Suprapubic skin (tissue), 4 donors: ENCODE measurements around the gene ALDH3B1. TPM values are rescaled to one million over a fixed set of nuclear protein-coding genes. Genes with fewer than 3 reads are reported as not detected.
"Not testable (repeated sequence)": the region's sequence is repeated elsewhere in the genome, so short reads cannot be mapped to it uniquely, and the experiment has no call there.

Source experiments
- DNase-seq, 2 donors: peaks; one replicate each; pipeline ENCODE4 v3.0.0-alpha.2; 2019; ENCODE audit warnings: low spot score in 2 of 2
- H3K27ac ChIP-seq: fragments of 200-600 bp; sonication (generic); one replicate; pipeline ENCODE4 v1.5.1; 2019
- H3K27me3 ChIP-seq: fragments of 200-600 bp; sonication (generic); one replicate; pipeline ENCODE4 v1.5.1; 2019
- H3K36me3 ChIP-seq: fragments of 200-600 bp; sonication (generic); one replicate; pipeline ENCODE4 v1.5.1; 2019
- H3K4me1 ChIP-seq: fragments of 200-600 bp; sonication (generic); one replicate; pipeline ENCODE4 v1.5.1; 2019
- H3K4me3 ChIP-seq: fragments of 200-600 bp; sonication (generic); one replicate; pipeline ENCODE4 v1.5.1; 2019; ENCODE audit warnings: mild to moderate bottlenecking
- H3K9me3 ChIP-seq: fragments of 200-600 bp; sonication (generic); one replicate; pipeline ENCODE4 v1.5.1; 2019
- EP300 ChIP-seq: sonication (generic); formaldehyde crosslinking; IDR thresholded peaks from one replicate; pipeline ENCODE4 v1.6.1; 2017; ENCODE audit warnings: antibody characterized with exemption
- POLR2A ChIP-seq, 2 donors: fragments of 450-650 bp; IDR thresholded peaks; one replicate each; pipeline ENCODE4 v1.6.1; 2017; ENCODE audit warnings: antibody characterized with exemption in 2 of 2, mild to moderate bottlenecking in 2 of 2, moderate library complexity in 2 of 2
- POLR2AphosphoS5 ChIP-seq, 3 donors: sonication (generic); formaldehyde crosslinking; IDR thresholded peaks; one replicate each; pipeline ENCODE4 v1.6.1; 2017; ENCODE audit warnings: antibody characterized with exemption in 3 of 3
- WGBS: methylation state at CpG from one replicate; pipeline ENCODE4 v1.1.5; 2018; 5-methylcytosine and 5-hydroxymethylcytosine counted together
- total RNA-seq, 4 donors: library from RNA; depleted of rRNA; stranded (reverse); fragments of >200 nt; gene quantifications; one replicate each; pipeline ENCODE4 v1.1.0, GENCODE V29; 2016
- TF ChIP-seq, protein P1 (sequence below), 2 donors: fragments of 200-600 bp in 1 of 2; fragments of 450-650 bp in 1 of 2; sonication (generic) in 1 of 2; IDR thresholded peaks; one replicate each; pipeline ENCODE4 v1.5.1; 2016 to 2019; ENCODE audit warnings: antibody characterized with exemption in 2 of 2, mild to moderate bottlenecking in 1 of 2, moderate library complexity in 1 of 2

The ALDH3B1 gene
- total RNA-seq, 4 donors from 2014 or later: 3.2 to 6.4 (median 5.9) TPM

DNA sequence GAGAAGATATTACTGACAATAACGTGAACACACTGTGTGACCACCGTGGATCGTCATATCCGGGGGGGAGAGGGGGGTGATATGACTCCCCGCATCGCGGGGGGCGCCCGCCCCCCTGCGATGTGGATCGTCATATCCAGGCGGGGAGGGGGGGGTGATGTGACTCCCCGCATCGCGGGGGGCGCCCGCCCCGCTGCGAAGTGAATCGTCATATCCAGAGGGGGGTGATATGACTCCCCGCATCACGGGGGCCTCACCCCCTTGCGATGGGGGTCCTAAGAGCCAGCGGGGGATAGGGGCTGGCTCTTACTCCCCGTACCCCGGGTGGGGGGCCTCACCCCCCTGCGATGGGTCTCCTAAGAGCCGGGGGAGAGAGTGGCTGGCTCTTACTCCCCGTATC, 26.2 kb upstream of the ALDH3B1 start:
- H3K9me3 ChIP-seq: no peaks in the 10 kb centered on the region
- no peak overlapping the region for H3K4me3 ChIP-seq
- no peaks in the 10 kb centered on the region for H3K36me3 ChIP-seq
- WGBS: 84% methylated on average over 22 of the region's 29 CpGs
- TF ChIP-seq, protein P1, sequence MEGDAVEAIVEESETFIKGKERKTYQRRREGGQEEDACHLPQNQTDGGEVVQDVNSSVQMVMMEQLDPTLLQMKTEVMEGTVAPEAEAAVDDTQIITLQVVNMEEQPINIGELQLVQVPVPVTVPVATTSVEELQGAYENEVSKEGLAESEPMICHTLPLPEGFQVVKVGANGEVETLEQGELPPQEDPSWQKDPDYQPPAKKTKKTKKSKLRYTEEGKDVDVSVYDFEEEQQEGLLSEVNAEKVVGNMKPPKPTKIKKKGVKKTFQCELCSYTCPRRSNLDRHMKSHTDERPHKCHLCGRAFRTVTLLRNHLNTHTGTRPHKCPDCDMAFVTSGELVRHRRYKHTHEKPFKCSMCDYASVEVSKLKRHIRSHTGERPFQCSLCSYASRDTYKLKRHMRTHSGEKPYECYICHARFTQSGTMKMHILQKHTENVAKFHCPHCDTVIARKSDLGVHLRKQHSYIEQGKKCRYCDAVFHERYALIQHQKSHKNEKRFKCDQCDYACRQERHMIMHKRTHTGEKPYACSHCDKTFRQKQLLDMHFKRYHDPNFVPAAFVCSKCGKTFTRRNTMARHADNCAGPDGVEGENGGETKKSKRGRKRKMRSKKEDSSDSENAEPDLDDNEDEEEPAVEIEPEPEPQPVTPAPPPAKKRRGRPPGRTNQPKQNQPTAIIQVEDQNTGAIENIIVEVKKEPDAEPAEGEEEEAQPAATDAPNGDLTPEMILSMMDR (IDR thresholded peaks at IDR 0.05): no peak
- no peak for TF ChIP-seq POLR2A (IDR thresholded peaks at IDR 0.05)
- TF ChIP-seq POLR2AphosphoS5 (IDR thresholded peaks at IDR 0.05): no peak
- TF ChIP-seq EP300: no peak
- DNase-seq: peak in 1 of 2 donors; percentile 16
- H3K27me3 ChIP-seq: no peaks in the 10 kb centered on the region
- peaks cover 2% of the 10 kb centered on the region for H3K4me1 ChIP-seq
- H3K27ac ChIP-seq: no peak overlapping the region

DNA sequence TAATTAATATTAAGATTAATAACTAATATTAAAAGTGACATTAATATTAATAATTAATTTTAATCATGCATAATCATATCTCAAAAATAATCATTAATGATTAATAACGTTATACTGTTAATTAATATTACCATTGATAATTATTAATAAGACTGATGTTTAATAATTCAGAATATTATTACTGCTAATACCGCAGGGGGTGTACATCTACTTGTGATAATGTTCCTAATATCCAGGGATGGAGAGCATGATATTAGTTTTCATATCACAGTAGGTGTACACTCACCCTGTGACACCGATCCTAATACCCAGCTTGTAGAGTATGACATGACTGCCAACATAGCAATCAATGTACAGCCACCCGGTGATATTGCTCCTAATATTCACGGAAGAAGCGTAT, 24.8 kb upstream of the ALDH3B1 start:
- not testable (repeated sequence) for H3K9me3 ChIP-seq, H3K27ac ChIP-seq, H3K4me3 ChIP-seq, H3K27me3 ChIP-seq, H3K4me1 ChIP-seq, DNase-seq, H3K36me3 ChIP-seq
- WGBS: 83% methylated on average over 6 of the region's 6 CpGs

DNA sequence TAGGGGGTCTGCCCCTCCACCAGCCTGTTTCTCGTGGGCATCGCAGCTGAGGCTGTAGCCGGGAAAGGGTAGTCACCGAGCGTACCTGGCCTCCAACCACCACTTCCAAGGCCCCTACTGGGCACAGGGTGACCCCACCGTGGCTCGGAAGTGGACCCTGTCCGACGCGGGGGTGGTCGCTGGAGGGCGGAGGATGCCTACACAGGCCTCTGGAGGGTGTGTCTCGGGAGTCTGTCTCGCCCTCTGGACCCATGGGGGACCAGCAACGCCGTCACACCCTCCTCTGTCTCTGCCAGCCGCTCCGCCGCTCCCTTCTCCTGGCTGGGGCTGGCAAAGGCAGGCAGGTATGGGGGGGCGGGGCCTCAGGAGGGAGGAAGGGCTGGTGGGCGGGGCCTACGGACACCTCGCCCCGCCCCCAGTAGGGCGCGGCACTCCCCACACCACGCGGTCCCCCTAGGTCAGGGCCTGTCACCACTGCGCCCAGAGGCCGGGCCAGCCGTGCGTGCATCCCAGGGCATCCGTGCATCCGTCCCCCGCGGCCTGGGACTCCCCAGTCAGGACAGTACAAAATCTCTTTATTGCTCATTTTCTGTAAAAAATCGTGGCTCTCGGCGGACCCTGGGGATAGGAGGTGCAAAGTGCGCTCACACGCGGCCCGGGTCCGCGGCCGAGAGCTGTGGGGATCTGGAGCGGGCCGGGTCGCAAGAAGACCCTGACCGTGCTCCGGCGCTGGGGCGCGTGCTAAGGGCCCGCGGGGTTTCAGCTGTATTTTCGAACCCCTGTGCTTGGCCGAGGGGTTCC, 19.4 kb upstream of the ALDH3B1 start:
- peak overlapping the region; percentile 19 for H3K4me3 ChIP-seq
- DNase-seq: peak in 1 of 2 donors; percentile 69
- WGBS: 27% methylated on average over 3 of the region's 58 CpGs
- H3K27me3 ChIP-seq, H3K27ac ChIP-seq, H3K9me3 ChIP-seq, H3K36me3 ChIP-seq: not testable (repeated sequence)
- peaks cover 15% of the 10 kb centered on the region for H3K4me1 ChIP-seq

DNA sequence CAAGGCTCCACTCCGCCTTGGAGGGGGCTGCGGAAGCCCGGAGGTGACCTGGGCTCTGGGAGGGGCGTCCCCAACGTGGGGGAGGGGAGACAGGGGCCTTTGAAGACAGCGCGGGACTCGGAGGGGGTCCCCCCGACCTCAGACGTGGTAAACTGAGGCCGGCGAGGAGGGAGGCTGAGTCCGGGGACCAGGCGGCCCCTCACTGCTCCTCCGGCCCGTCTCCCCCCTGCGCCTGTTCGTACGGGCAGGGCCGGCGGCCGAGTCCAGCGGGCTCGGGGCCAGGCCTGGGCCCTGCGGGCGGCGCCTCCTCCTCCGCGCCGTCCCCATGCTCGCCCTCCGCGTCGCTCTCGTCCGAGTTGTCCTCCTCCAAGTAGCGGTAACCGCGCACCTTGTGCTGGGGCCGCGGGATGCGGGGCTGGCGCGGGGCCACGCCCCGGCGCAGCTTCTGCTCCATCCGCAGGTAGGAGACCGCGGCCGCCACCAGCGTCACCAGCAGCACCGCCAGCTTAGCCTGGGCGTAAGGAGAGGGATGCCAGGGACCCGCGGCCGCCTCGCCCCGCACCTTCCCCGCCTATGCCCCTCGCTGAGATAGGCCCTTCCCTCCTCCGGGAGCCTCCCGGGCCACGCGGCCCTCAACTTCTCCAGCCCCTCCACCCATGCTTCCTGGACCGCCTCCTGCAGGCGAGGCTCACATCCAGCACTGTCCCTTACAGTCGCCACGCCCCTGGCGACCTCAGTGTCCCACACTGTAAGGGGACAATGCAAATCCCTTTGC, 18.6 kb upstream of the ALDH3B1 start:
- H3K27ac ChIP-seq, H3K9me3 ChIP-seq, DNase-seq, H3K27me3 ChIP-seq, H3K36me3 ChIP-seq: not testable (repeated sequence)
- peak overlapping the region; percentile 19 for H3K4me3 ChIP-seq
- peaks cover 15% of the 10 kb centered on the region for H3K4me1 ChIP-seq
- 33% methylated on average over 38 of the region's 70 CpGs for WGBS

DNA sequence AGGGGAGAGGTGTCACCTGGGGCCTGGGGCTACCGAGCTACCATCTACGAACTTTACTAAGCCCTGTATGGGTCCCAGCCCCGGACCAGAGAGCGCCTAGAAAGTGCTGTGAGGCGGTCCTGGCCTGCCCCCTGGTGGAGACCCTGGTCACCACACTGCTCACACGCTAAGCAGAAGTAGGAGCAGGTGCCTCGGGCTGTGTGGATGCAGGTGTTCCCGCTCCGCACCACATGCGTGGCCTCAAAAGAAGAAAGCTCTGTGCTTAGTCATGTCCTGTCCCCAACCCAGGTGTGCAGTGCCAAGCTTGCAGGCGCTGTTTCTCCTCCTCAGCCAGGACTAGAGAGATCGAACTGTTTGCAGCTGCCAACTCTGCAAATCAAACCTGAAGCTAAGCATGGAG, 16.3 kb upstream of the ALDH3B1 start:
- H3K27me3 ChIP-seq, H3K36me3 ChIP-seq, H3K27ac ChIP-seq, H3K9me3 ChIP-seq, H3K4me3 ChIP-seq: not testable (repeated sequence)
- WGBS: 0% methylated on average over 1 of the region's 12 CpGs
- DNase-seq: peak; percentile 60 to 79
- peaks cover 20% of the 10 kb centered on the region for H3K4me1 ChIP-seq
- TF ChIP-seq, protein P1 (IDR thresholded peaks at IDR 0.05): peak; percentile 26 to 64

DNA sequence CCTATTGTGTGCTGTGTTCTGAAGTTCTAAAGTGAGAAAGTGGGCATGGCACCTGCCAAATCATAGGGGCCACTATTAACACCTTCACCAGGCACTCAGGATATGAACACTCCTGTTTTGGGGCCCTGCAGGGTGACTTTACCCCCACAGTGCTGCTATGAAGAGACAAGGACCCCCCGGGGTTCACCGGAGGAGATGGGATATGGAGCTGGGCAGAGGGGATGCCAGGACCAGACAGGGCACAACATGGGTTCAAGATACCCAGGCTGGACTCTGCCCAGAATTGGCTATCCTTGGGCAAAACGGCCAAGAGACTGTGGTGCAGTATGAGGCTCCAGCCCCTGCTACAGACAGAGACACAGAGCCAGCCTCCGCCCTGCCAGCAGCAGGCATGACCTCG, 15.7 kb upstream of the ALDH3B1 start:
- H3K27me3 ChIP-seq, H3K4me3 ChIP-seq, H3K36me3 ChIP-seq, H3K27ac ChIP-seq, H3K9me3 ChIP-seq: not testable (repeated sequence)
- WGBS: 93% methylated on average over 3 of the region's 5 CpGs
- peak in 1 of 2 donors; percentile 44 for DNase-seq
- peaks cover 20% of the 10 kb centered on the region for H3K4me1 ChIP-seq

DNA sequence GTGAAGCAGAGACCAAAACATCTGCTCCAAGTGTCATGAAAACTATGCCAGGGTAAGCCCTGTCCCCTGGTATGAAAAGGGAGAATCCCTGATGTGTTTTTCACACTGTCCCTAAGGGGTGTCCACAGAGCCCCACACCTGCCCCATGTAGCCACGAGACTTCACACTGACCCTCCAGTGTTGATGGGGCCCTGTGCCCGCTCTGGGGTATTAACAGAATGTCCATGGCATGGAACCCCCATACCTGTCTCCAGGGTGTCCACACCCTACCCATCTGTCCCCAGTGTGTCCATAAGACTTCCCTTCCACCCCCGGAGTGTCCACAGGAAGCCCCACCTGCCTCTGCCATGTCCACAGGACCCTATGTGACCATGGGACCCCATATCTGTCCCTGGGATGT, 15.0 kb upstream of the ALDH3B1 start:
- H3K27me3 ChIP-seq, H3K4me3 ChIP-seq, H3K36me3 ChIP-seq, H3K9me3 ChIP-seq, H3K27ac ChIP-seq: not testable (repeated sequence)
- H3K4me1 ChIP-seq: peaks cover 17% of the 10 kb centered on the region
- WGBS: 100% methylated on average over 3 of the region's 3 CpGs
- peak in 1 of 2 donors; percentile 28 for DNase-seq

DNA sequence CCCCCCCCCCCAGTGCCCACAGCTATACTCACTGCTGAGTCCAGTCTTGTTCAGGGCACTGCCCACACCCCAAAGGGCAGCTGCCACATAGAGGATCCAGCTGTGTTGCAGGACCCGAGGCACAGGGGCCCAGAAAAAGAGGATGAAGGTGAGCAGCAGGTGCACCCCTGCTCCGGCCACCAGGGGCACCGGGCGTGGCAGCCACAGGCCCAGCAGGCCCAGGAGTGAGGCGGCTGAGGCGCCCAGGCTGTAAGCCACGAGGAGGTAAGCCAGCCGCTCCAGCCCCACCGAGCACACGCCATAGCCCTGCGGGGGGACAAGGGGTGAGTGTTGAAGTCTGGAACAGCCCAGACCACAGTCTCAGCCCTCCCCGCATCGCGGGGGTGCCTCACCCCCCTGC, 14.5 kb upstream of the ALDH3B1 start:
- not testable (repeated sequence) for H3K27me3 ChIP-seq, H3K27ac ChIP-seq
- WGBS: 89% methylated on average over 9 of the region's 14 CpGs

More for the DNA sequence above, 14.5 kb upstream of the ALDH3B1 start:
- H3K4me1 ChIP-seq: peaks cover 16% of the 10 kb centered on the region
- not testable (repeated sequence) for H3K36me3 ChIP-seq, H3K9me3 ChIP-seq, H3K4me3 ChIP-seq
- peak in 1 of 2 donors; percentile 22 for DNase-seq
